Esophagus mucosa (tissue), 1 donor: Measurements from ENCODE around the gene TAS2R20. TPM values are rescaled to one million over a fixed set of nuclear protein-coding genes. Genes with fewer than 3 reads are reported as not detected.
"Not testable (repeated sequence)": the region's sequence is repeated elsewhere in the genome, so short reads cannot be mapped to it uniquely, and the experiment has no call there.

Experiments used
- ATAC-seq: fragments of 200-7000 bp; cut with Tn5 transposase; one replicate; pipeline ENCODE4 v1.9.1; 2020
- total RNA-seq: library from RNA; stranded (reverse); gene quantifications from one replicate; pipeline ENCODE4 v1.2.4, GENCODE V29; 2023
- donor health status: DM: yes; HTN: yes; CAD: no.

The TAS2R20 gene, protein sequence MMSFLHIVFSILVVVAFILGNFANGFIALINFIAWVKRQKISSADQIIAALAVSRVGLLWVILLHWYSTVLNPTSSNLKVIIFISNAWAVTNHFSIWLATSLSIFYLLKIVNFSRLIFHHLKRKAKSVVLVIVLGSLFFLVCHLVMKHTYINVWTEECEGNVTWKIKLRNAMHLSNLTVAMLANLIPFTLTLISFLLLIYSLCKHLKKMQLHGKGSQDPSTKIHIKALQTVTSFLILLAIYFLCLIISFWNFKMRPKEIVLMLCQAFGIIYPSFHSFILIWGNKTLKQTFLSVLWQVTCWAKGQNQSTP
- 0.96 TPM for total RNA-seq

DNA sequence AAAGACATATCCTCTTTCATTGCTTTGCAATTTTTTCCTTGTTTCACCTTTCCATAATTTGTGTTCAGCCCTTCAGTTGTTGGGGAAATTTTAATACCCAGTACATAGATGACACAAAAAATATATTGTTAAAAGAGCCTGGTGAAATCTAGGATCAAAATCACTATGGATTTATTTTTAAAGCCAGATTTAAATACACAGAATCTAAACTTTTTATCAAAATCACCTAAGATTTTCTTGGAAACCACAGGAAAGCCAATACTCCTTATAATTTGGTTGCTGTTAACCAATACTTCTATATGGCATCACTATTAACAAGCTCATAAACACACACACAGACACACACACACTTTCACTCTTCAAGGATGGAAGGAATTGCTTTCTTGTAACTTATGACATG, at the start of gene TAS2R20:
TSS of gene TAS2R20 (minus strand) at position 101 of the 400 bp plus-strand sequence. CDS start 429 bp downstream, outside the sequence.
- no peak for ATAC-seq

- not testable (repeated sequence) for ATAC-seq
Observed at GRCh38 chr12:11041366-11041765, 43.3 kb upstream of the TAS2R20 start.

DNA sequence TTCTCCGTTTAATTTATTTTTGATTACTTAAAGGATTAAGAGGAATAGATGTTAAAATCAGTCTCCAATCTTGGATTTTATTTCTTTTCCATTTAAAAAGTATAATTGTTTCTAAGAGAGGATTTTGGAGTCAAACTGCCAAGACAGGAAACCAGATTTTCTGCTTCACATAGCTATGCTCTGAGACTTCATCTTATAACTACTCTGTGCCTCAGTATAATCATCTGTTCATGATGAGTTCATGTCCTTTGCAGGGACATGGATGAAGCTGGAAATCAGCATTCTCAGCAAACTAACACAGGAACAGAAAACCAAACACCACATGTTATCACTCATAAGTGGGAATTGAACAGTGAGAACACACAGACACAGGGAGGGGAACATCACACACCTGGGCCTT, 42.1 kb upstream of the TAS2R20 start:
- ATAC-seq: no peak

DNA sequence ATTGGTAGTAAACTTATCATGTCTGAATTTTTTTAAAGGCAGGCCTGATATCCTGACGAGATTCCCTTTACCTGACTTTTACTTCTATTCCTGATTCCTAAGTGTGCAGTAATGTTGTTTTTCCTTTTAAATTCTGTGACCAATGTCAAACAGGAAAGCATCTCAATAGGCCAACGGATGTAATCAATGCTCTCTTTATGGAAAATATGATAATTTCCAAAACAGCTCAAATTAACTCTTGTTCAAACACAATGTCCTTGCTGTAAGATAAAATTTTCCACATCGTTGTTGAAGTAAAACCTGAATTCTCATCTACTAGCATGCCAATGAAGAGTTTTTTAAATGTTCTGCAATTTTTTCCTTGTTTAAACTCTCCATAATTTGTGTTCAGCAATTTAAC, 41.1 kb upstream of the TAS2R20 start:
- no peak for ATAC-seq

- not testable (repeated sequence) for ATAC-seq
Observed at GRCh38 chr12:11033959-11034358, 35.9 kb upstream of the TAS2R20 start.

GRCh38 chr12:11031307-11031706, 33.2 kb upstream of the TAS2R20 start, which contains the start of gene TAS2R31:
TAS2R31 (minus strand) TSS chr12:11031407; CDS start chr12:11031335, 72 bp downstream.
- ATAC-seq: no peak

GRCh38 chr12:11026118-11026517, 28.0 kb upstream of the TAS2R20 start:
- no peak for ATAC-seq

- ATAC-seq: no peak
Observed at GRCh38 chr12:11023387-11023786, 25.3 kb upstream of the TAS2R20 start.

- no peak for ATAC-seq
Observed at GRCh38 chr12:11022520-11022919, 24.4 kb upstream of the TAS2R20 start, which contains the start of gene TAS2R19. TAS2R19 (minus strand) TSS chr12:11022620; CDS start chr12:11022571, 49 bp downstream.

DNA sequence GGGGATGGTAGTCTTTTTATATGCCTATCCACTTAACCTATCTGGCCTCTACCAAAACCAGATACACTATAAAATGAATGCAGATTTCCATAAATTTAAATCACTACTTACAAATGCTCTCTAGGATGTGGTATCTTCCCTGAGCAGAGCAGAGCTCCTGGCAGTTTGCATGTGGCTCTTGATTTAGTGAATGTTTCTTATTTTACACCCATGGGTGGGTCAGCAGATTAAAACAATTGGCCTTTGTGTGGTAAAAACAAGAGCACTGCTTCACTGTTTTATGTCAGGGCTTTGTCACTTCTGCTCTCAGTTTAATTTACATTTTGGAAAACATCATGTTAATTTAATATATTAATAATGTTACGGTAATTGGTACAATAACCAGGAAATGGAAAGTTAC, 18.8 kb upstream of the TAS2R20 start:
- ATAC-seq: no peak

DNA sequence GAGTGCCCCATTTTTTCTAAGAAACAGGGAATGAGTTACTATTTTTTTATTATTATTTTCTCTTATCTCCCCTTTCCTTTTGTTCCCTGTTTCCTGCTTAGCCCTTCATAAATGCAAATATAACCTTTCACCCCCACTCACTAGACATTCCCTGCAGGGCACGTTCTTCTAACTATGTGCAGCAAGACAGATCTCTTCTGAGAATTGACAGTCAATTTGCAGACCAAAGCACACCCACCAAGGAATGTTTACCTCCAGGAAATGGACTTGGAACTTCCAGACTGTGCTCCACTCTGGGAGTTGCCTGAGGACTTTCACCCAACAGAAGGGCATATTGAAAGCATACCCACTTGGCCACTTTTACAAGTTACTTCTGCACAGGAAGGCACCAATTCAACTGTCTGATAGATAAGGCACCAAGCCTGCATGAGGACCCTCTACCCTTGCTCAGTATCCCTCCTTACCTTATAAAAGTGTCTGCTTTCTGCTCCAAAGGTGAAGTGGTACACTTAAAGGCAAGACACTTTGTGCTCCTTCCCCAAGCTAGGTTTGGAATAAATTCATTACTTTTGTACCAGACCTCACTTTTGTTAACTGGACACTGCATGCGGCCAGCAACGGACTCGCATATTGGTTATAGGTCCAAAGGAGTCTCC, 17.8 kb upstream of the TAS2R20 start:
- no peak for ATAC-seq

- ATAC-seq: no peak
Observed at GRCh38 chr12:11014234-11014633, 16.1 kb upstream of the TAS2R20 start.

DNA sequence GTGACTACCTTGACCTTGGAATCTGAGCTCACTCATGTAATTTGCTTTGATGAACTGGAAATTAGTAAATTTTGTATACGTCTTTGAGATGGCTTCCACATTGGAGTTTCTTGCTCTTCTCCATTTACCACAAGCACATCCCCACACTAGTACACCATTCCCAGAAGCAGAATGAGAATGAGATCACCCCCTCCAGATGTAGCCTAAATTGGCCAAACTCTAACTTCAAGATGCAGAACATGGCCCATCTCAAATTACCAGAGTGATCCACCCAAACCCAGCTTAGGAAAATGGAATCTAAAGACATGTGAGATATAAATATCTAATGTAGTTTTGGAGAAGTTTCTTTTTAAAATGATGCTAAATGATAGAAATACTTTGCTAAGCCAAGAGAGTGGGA, 9.5 kb upstream of the TAS2R20 start:
- no peak for ATAC-seq

- no peak for ATAC-seq
Observed at GRCh38 chr12:10994307-10994706, 3.8 kb downstream of the TAS2R20 start.

GRCh38 chr12:10989107-10989506, 9.0 kb downstream of the TAS2R20 start:
- no peak for ATAC-seq

DNA sequence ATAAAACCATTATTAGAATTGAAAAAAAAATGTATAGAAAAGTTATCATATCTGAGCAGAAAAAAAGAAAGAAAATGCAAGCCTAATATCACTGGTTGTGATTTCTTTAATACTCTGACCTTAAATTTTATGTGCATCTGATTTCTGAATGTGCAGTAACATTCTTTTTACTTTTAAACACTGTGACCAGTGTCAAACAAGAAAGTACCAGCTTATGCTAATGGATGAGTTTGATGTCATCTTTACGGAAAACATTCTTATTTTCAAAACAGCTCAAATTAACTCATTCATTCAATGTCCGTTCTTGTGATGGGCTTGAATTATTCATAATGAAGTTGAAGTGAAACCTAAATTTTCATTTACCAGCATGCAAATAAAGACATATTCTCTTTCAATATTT, 11.3 kb downstream of the TAS2R20 start, which contains the start of gene TAS2R50:
TSS of gene TAS2R50 (minus strand) at position 101 of the 400 bp plus-strand sequence. CDS start at position 49, 52 bp downstream.
- ATAC-seq: no peak

DNA sequence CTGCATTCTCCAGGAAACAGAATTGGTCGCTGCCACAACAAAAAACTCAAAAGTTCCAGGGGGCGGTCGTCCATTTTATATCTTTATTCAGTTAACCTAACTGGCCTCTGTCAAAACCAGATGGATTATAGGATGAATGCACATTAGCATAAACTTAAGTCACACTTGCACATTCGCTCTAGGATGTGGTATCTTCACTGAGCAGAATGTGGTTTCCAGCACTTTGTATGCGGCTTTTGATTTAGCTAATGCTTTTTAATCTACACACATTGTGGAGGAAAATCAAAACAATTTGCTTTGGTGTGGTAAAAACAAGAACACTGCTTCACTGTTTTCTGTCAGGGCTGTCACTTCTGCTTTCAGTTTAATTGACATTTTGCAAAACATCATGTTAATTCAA, 15.9 kb downstream of the TAS2R20 start:
- ATAC-seq: no peak

DNA sequence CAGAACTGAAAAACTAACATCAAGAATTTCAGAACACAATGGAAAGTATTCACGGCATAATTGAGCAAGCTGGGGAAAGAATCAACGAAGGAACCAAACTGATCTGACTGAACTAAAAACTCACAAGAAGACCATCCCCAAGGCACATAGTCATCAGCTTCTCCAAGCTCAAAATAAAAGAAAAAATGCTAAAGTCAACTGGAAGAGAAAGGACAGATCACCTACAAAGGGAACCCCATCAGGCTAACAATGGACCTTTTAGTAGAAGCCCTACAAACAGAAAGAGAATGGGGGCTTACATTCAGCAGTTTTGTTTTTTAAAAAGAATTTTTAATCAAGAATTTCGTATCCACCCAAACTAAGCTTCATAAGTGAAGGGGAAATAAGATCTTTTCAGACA, 23.1 kb downstream of the TAS2R20 start:
- ATAC-seq: no peak

- ATAC-seq: no peak
Observed at GRCh38 chr12:10968765-10969456, 29.2 kb downstream of the TAS2R20 start.

- ATAC-seq: no peak
Observed at GRCh38 chr12:10967409-10967808, 30.7 kb downstream of the TAS2R20 start.

GRCh38 chr12:10966314-10966713, 31.8 kb downstream of the TAS2R20 start:
- no peak for ATAC-seq

DNA sequence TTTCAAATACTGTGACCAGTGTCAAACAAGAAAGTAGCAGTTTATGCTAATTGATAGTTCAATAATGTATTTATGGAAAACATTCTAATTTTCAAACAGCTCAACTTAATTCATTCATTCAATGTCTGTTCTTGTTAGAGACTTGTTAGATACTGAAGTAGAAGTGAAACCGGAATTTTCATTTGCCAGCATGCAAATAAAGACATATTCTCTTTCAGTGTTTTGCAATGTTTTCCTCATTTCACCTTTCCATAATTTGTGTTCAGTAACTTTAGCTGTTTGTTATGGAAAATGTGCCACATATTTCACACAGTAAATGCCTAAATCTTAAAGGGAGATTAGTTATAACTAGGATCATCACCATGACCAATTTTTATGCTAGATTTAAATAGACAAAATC, 32.6 kb downstream of the TAS2R20 start:
- ATAC-seq: no peak

DNA sequence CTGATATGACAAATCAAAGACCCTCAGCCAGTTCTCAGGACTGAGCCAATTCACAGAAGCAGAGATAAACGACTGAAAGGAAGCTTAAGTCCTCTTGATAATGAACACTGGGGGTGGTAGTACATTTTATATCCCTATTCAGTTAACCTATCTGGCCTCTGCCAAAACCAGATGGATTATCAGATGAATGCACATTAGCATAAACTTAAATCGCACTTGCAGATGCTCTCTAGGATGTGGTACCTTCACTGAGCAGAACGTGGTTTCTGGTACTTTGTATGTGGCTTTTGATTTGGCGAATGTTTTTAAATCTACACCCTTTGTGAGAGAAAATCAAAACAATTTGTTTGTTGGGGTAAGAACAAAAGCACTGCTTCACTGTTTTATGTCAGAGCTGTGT, 37.9 kb downstream of the TAS2R20 start:
- no peak for ATAC-seq
